Eye (tissue), 1 donor: ENCODE measurements around the gene TPO.
"Not testable (repeated sequence)": the region's sequence is repeated elsewhere in the genome, so short reads cannot be mapped to it uniquely, and the experiment has no call there.

Experiments
- DNase-seq: peaks from one replicate; pipeline ENCODE4 v3.0.0-alpha.2; 2015

Gene TPO

GRCh38 chr2:1504311-1504750, 91.1 kb downstream of the TPO start:
- DNase-seq, result no peak

GRCh38 chr2:1505031-1505441, 91.8 kb downstream of the TPO start:
- DNase-seq, result no peak

GRCh38 chr2:1509271-1510065, 96.2 kb downstream of the TPO start:
- DNase-seq, result no peak

- no peak for DNase-seq
Observed at GRCh38 chr2:1510176-1510575, 96.9 kb downstream of the TPO start.

GRCh38 chr2:1511455-1511854, 98.2 kb downstream of the TPO start:
- DNase-seq, result no peak

- DNase-seq, result no peak
Observed at GRCh38 chr2:1512321-1513289, 99.3 kb downstream of the TPO start.

GRCh38 chr2:1514391-1515072, 101.3 kb downstream of the TPO start:
- no peak for DNase-seq

- DNase-seq, result no peak
Observed at GRCh38 chr2:1515073-1515430, 101.8 kb downstream of the TPO start.

- DNase-seq, result no peak
Observed at GRCh38 chr2:1515986-1516797, 102.9 kb downstream of the TPO start.

- DNase-seq, result no peak
Observed at GRCh38 chr2:1516798-1517060, 103.5 kb downstream of the TPO start.

GRCh38 chr2:1517291-1517690, 104.0 kb downstream of the TPO start:
- DNase-seq, result not testable (repeated sequence)

- no peak for DNase-seq
Observed at GRCh38 chr2:1517786-1518185, 104.5 kb downstream of the TPO start.

- DNase-seq, result no peak
Observed at GRCh38 chr2:1518331-1518803, 105.1 kb downstream of the TPO start.

GRCh38 chr2:1518867-1519530, 105.7 kb downstream of the TPO start:
- peak; percentile 59 for DNase-seq

- no peak for DNase-seq
Observed at GRCh38 chr2:1521191-1521877, 108.1 kb downstream of the TPO start.

GRCh38 chr2:1521878-1522830, 108.9 kb downstream of the TPO start:
- no peak for DNase-seq

- DNase-seq, result no peak
Observed at GRCh38 chr2:1527153-1527992, 114.1 kb downstream of the TPO start.

GRCh38 chr2:1528273-1529064, 115.2 kb downstream of the TPO start:
- no peak for DNase-seq
